Activated CD4-positive, CD25-positive, alpha-beta regulatory T cell treated with anti-CD3 and anti-CD28 coated beads, Interleukin-2, amount 50 U/mL, for 24 hours (primary cell): ENCODE data around the gene MGMT.

Experiments used
- ATAC-seq, 2 donors: fragments of 150-1000 bp; cut with Tn5 transposase; one replicate each; pipeline ENCODE4 v1.10.0; 2021; ENCODE audit warnings: mild to moderate bottlenecking in 1 of 2, moderate library complexity in 1 of 2

The MGMT gene

DNA sequence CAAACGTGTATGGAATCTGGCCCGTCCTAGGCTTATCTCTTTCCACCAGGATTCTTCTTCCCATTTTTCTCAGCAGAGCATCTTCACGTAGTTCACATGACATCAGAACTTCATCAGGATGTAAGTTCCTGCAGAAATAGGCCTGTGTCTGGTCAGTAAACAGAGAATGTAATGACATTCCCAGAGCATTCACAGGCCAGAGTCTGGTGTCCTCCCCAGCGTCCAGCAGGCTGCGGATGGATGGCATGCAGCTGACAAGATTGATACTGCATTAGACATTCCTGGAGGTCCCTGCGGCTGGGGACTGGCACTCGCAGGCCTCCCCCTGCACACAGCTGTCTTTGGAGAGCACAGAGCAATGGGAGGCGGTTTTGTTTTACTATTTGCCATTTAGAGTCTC lies 28.7 kb downstream of the MGMT start:
- ATAC-seq, result no peak

GRCh38 chr10:129497013-129497412 lies 30.0 kb downstream of the MGMT start:
- no peak for ATAC-seq

GRCh38 chr10:129498680-129499079 lies 31.6 kb downstream of the MGMT start:
- no peak for ATAC-seq

DNA sequence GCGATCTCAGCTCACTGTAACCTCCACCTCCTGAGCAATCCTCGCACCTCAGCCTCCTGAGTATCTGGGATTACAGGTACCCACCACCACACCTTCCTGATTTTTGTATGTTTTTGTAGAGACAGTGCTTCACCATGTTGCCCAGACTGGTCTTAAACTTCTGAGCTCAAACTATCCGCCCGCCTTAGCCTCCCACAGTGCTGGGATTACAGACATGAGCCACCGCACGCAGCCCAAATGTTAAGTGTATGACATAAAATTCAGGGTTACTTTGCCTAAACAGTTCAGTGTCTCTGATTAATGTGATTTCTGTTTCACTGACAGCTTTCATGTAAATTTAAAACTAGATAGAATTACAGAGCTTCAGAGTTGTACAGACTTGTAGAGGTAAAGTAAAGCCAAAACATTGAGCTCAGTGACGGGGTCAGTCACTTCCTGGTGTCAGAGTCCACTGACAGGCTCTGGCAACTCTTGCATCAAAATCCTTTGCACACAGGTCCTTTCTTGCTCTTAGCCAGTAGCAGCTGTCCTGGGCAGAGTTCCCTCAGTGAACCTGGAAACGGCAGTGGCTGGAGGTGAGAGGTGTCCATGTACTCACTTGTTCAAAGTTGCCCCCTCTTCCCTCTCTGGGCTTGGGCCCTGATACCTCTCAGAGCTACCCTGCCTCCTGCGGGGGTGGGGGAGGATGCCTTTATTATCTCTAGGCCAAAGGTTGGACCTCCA lies 33.7 kb downstream of the MGMT start:
- ATAC-seq, result no peak

- ATAC-seq, result no peak
Observed at GRCh38 chr10:129501652-129502436, 34.8 kb downstream of the MGMT start.

- no peak for ATAC-seq
Observed at GRCh38 chr10:129502448-129502847, 35.4 kb downstream of the MGMT start.

DNA sequence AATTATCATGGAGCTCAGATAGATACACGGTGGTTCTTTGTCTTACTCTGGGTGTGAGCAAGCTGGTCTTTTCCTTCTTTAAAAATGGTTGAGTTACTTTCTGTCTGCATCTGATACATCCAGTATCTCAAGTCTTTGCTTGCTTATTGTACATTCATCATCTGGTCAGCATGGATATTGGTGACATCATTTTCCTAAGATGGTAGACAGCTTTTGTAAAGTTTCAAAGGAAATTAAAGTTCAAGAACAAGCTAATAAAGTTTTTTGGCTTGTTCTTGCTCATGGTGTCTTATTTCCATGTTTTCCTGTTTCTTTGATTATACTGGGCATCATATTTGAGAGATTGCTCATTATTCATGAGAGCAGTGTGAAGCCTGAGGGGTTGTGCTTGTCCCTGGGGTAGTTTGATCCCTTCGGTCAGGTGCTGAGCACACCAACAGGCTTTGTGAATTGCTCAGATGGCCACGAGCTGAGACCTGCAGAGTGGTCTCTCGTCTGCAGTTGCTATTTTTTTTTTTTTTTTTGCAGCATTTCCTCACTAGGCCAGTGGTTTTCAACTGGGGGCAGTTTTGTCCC lies 38.5 kb downstream of the MGMT start:
- ATAC-seq, result no peak

- no peak for ATAC-seq
Observed at GRCh38 chr10:129506101-129506797, 39.2 kb downstream of the MGMT start.

DNA sequence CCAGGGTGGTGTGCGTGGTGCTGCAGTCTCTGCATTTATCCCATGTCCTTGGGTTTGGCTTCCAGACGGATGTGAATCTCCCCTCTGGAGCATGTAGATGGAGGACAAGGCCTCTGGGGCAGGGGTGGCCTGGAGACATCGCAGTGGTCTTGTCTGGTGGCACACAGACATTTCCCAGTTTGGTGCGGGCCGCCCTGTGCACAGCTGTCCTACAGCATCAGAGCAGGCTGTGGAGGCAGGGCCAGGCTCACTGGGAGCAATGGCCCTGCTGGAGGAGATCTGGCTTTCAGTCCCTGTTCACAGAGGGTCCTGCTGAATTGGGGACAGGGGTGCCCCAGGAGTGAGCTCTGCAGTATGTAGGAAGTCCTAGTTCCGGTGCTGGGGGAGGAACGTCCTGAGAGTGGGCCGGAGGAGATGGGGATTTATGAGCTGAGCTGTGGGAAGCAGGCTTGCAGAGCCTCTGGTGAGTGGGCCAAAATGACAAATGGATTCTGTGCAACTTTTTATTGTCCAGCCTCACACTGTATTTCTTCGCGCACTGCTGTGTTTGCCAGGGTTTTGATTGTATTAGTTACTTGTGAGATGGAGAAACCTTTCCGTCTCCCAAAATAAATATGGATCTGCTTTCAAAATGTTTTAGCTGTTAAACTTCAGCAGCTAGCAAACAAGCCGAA lies 40.3 kb downstream of the MGMT start:
- no peak for ATAC-seq

DNA sequence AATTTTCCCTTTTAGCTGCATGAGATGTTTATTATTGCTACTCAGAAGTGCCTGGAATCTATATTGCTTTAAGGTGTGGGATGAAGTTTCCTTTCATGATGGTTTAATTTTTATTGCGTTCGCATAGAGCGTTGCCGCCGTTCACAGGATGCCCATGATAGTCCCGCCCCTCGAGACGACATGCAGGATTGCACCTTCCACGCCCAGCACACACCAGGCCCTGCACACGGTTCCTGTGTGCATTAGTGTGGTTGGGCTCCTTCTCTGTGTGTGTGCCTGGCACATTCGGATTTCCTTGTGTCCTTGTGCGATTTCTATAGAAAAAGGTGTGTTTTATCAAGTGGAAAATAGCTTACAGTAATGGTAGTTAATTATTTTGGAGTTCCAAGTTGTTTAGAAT lies 42.1 kb downstream of the MGMT start:
- ATAC-seq, result no peak

- ATAC-seq, result no peak
Observed at GRCh38 chr10:129509835-129510234, 42.8 kb downstream of the MGMT start.

GRCh38 chr10:129511086-129511485 lies 44.0 kb downstream of the MGMT start:
- no peak for ATAC-seq

GRCh38 chr10:129511758-129512157 lies 44.7 kb downstream of the MGMT start:
- no peak for ATAC-seq

- ATAC-seq, result no peak
Observed at GRCh38 chr10:129513312-129513711, 46.3 kb downstream of the MGMT start.

GRCh38 chr10:129514568-129515451 lies 47.8 kb downstream of the MGMT start:
- no peak for ATAC-seq

GRCh38 chr10:129516846-129517679 lies 50.0 kb downstream of the MGMT start:
- no peak for ATAC-seq

DNA sequence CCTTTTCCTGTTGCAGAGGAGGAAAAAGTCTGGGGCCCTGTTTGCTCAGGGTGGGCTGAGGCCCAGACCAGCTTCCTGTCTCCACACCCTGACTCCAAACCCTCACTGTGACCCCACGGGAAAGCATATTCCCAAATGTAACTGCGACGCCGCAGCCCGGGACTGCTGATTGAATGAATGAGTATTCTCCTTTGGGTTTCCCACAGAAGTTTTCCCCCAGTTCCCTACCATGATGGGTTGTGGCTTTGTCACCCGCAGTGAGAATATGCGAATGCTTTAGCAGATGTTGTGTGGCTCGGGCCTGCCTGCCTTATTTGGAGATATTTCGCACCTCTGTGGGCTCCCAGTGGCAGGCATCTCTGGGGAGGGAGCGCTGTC lies 50.6 kb downstream of the MGMT start:
- no peak for ATAC-seq

GRCh38 chr10:129518793-129519192 lies 51.8 kb downstream of the MGMT start:
- no peak for ATAC-seq

DNA sequence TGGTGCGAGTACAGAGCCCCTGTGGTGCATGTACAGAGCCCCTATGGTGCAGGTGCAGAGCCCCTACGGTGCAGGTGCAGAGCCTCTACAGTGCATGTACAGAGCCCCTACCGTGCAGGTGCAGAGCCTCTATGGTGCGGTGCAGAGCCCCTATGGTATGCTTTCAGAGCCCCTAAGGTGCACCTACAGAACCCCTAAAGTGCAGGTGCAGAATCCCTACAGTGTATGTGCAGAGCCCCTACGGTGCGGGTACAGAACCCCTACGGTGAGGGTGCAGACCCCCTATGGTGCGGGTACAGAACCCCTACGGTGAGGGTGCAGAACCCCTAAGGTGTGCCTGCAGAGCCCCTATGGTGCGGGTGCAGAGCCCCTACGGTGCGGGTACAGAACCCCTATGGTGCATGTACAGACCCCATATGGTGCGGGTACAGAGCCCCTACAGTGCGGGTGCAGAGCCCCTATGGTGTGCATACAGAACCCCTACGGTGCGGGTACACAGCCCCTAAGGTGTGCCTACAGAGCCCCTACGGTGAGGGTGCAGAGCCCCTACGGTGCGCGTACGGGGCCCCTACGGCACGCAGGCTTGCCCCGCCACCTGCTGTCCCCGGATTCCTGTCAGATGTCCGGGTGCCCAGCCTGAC lies 53.5 kb downstream of the MGMT start:
- no peak for ATAC-seq
